Adrenal gland (tissue), 12 donors: Measurements from ENCODE around the gene POP7. TPM values are rescaled to one million over a fixed set of nuclear protein-coding genes. Genes with fewer than 3 reads are reported as not detected.
"Not testable (repeated sequence)": the region's sequence is repeated elsewhere in the genome, so short reads cannot be mapped to it uniquely, and the experiment has no call there.

Experiments
- DNase-seq, 7 donors: peaks; one replicate each; pipeline ENCODE4 v3.0.0-alpha.2; 2019 to 2020
- H3K27ac ChIP-seq, 5 donors: fragments of 200-600 bp; sonication (generic) in 4 of 5; 1 replicate in 3 of 5; 2 replicates in 2 of 5; pipeline versions ENCODE4 v1.5.1 to v1.8.0; 2016 to 2020; ENCODE audit warnings: mild to moderate bottlenecking in 1 of 5
- H3K27me3 ChIP-seq: fragments of 200-600 bp; 2 replicates; pipeline ENCODE4 v1.8.0; 2021
- H3K36me3 ChIP-seq, 2 donors: fragments of 200-600 bp; replicated peaks in 1 of 2; 1 replicate in 1 of 2; 2 replicates in 1 of 2; pipeline versions ENCODE4 v1.5.1 to v1.8.0; 2018 to 2022
- H3K4me1 ChIP-seq, 2 donors: fragments of 200-600 bp; replicated peaks in 1 of 2; 1 replicate in 1 of 2; 2 replicates in 1 of 2; pipeline versions ENCODE4 v1.5.1 to v1.8.0; 2018 to 2021
- H3K4me3 ChIP-seq, 4 donors: fragments of 200-600 bp; sonication (generic) in 3 of 4; one replicate each; pipeline ENCODE4 v1.5.1; 2016 to 2018
- H3K9me3 ChIP-seq, 3 donors: fragments of 200-600 bp; sonication (generic) in 1 of 3; replicated peaks in 1 of 3; 1 replicate in 2 of 3; 2 replicates in 1 of 3; pipeline versions ENCODE4 v1.5.1 to v1.8.0; 2016 to 2021
- CTCF ChIP-seq, 6 experiments: fragments of 450-650 bp in 4 of 6; fragments of 200-600 bp in 2 of 6; sonication (generic) in 1 of 6; IDR thresholded peaks; 1 replicate in 5 of 6; 2 replicates in 1 of 6; pipeline versions ENCODE4 v1.5.1 to v1.8.0; 2016 to 2021; ENCODE audit warnings: antibody characterized with exemption in 6 of 6, mild to moderate bottlenecking in 2 of 6, moderate library complexity in 1 of 6
- POLR2A ChIP-seq, 2 donors: fragments of 450-650 bp; IDR thresholded peaks; one replicate each; pipeline ENCODE4 v1.6.1; 2017; ENCODE audit warnings: antibody characterized with exemption in 2 of 2, mild to moderate bottlenecking in 2 of 2, moderate library complexity in 1 of 2
- WGBS, 4 donors: extraction: QIAGEN DNeasy Blood & Tissue Kit in 2 of 4; methylation state at CpG; one replicate each; pipeline versions ENCODE4 v1.1.5 to v1.1.7; 2013 to 2017; 5-methylcytosine and 5-hydroxymethylcytosine counted together
- intact Hi-C, 2 donors: fragments of 100-400 bp; cut with DNase I; formaldehyde crosslinking; loops; one replicate each; pipeline versions ENCODE4 v1.14.1 to v1.15.0; 2022 to 2023
- polyA plus RNA-seq, 3 donors: library from polyadenylated mRNA; stranded (reverse); fragments of 200-250 nt in 2 of 3; fragments of 350-450 nt in 1 of 3; fragmentation: Illumina TruSeq in 1 of 3; extraction: RNeasy Lipid Tissue Mini Kit (QIAGEN cat#74804) in 1 of 3; gene quantifications; one replicate each; pipeline ENCODE4 v1.2.3, GENCODE V29; 2013 to 2014
- total RNA-seq, 9 donors: library from RNA; depleted of rRNA in 4 of 9; stranded (reverse); fragments of >200 nt in 4 of 9; fragments of 120-200 nt in 1 of 9; fragmentation: NEBNext Ultra II Directional in 1 of 9; extraction: Animal tissue kit (Norgen Biotek cat#: 25700) in 1 of 9; gene quantifications; one replicate each; pipeline versions ENCODE4 v1.1.0 to v1.2.4, GENCODE V29; 2013 to 2023
- donor health status: healthy with polysubstance abuse.
- donor health status: Bipolar disorder and iron deficiency.
- donor health status: DM: yes; HTN: yes; CAD: no.
- donor health status: DM: no; HTN: no; CAD: no.
- donor health status: DM: no; HTN: no; CAD: no.
- donor health status: DM: yes; HTN: yes; CAD: no.

POP7 gene
- total and polyA plus RNA-seq, 12 donors = 8.7 to 60.9 (median 34.2) TPM

DNA sequence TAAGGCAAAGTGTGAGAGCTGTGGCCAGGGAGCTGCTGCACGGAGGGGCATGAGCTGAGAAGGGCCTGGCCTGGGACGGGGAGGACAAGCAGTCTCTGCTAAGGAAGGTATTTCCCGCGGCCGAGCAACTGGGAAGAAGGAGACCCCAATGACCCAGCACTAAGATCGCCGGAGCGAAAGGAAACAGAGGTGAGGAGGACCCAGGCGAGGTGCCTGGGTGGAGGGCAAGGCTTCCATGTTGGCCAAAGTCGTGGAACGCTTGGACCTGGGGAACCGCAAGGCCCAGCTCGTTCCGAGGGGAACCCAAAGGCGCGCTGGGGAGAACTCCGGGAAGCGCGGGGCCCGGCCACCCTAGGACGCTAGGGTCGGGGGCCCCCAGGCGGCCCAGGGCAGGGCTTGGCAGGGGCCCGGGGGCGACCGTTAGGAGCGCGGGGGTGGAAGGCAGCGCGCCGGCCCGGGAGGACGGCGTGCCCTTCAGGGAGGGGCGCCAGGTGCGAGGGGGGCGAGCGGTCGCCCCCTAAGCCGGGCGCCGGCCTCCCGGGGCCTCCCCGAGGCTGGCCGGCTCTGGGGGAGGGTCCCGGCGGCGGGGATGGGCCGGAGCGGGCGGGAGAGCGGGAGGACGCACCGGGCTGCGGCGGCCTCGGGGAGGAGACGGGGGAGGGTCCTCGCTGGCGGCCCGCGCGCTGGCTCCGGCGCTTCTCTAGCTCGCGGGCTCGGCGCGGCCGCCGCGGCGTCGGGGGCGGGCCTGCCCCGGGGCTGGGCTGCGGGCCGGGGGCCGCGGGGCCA, 12.4 kb upstream of the POP7 start:
- Histone ChIP-seq H3K27me3 (no peaks in the 10 kb centered on the region), H3K27ac (peak overlapping the region in 4 of 5 donors; percentile 29 to 92 (median 84)), H3K9me3 (no peaks in the 10 kb centered on the region), H3K4me3 (peak overlapping the region in 3 of 4 donors; percentile 56 to 94 (median 72)), H3K36me3 (peaks cover 0 to 3% of the 10 kb centered on the region in 2 donors), H3K4me1 (peaks cover 10 to 52% of the 10 kb centered on the region in 2 donors)
- TF ChIP-seq POLR2A (IDR thresholded peaks at IDR 0.05) (no peak), CTCF (IDR thresholded peaks at IDR 0.05) (no peak)
- intact Hi-C loops = no loop called here
- WGBS, 4 donors = 0 to 1% (median 0%) methylated on average over 9 to 80 of the region's 81 CpGs
- peak in 3 of 7 donors; percentile 25 to 42 (median 30) for DNase-seq

GRCh38 chr7:100694098-100694745, 11.7 kb upstream of the POP7 start, which contains the start of gene GIGYF1:
GIGYF1 (minus strand) TSS chr7:100694250; CDS start chr7:100688238, 6,012 bp downstream.
- H3K27me3 ChIP-seq = no peaks in the 10 kb centered on the region
- WGBS, 4 donors = 0 to 1% (median 0%) methylated on average over 5 to 82 of the region's 102 CpGs
- peak; percentile 70 to 81 (median 78) for DNase-seq
- H3K4me1 ChIP-seq = peaks cover 10 to 44% of the 10 kb centered on the region in 2 donors
- H3K4me3 ChIP-seq = peak within 1 kb of the TSS in 3 of 4 donors; percentile 56 to 94 (median 72)
- no peaks in the 10 kb centered on the region for H3K36me3 ChIP-seq
- peak within 1 kb of the TSS in 4 of 5 donors; percentile 29 to 92 (median 84) for H3K27ac ChIP-seq
- intact Hi-C loops = no loop called here
- no peak for TF ChIP-seq CTCF (IDR thresholded peaks at IDR 0.05)
- no peaks in the 10 kb centered on the region for H3K9me3 ChIP-seq

DNA sequence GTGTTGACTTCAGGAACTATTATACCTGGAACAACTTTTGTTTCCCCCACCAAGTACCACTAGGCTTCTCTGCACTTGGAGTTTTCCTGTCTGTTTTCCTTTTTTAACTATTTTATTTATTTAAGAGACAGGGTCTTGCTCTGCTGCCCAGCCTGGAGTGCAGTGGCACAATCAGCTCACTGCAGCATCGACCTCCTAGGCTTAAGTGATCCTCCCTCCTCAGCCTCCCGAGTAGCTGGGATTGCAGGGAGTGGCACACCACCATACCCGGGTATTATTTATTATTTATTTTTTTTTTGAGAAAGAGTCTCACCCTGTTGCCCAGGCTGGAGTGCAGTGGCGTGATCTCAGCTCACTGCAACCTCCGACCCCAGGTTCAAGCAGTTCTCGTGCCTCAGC, 9.8 kb upstream of the POP7 start:
- Histone ChIP-seq H3K4me3 (no peak overlapping the region), H3K9me3 (no peaks in the 10 kb centered on the region), H3K36me3 (no peaks in the 10 kb centered on the region), H3K4me1 (peaks cover 10 to 27% of the 10 kb centered on the region in 2 donors), H3K27me3 (no peaks in the 10 kb centered on the region), H3K27ac (no peak overlapping the region)
- no peak for DNase-seq
- TF ChIP-seq CTCF (IDR thresholded peaks at IDR 0.05) (no peak), POLR2A (IDR thresholded peaks at IDR 0.05) (no peak)
- intact Hi-C loops = no loop called here
- WGBS, 4 donors = 76 to 90% (median 87%) methylated on average over 6 of the region's 6 CpGs

GRCh38 chr7:100699018-100699417, 6.9 kb upstream of the POP7 start:
- WGBS, 4 donors = 56 to 70% (median 65%) methylated on average over 5 to 6 of the region's 6 CpGs
- Histone ChIP-seq H3K27ac (no peak overlapping the region), H3K4me1 (peaks cover 0 to 5% of the 10 kb centered on the region in 2 donors), H3K36me3 (no peaks in the 10 kb centered on the region), H3K4me3 (no peak overlapping the region), H3K27me3 (no peaks in the 10 kb centered on the region), H3K9me3 (no peaks in the 10 kb centered on the region)
- TF ChIP-seq POLR2A (IDR thresholded peaks at IDR 0.05) = no peak
- no peak for TF ChIP-seq CTCF (IDR thresholded peaks at IDR 0.05)
- DNase-seq = no peak
- intact Hi-C loops = no loop called here

DNA sequence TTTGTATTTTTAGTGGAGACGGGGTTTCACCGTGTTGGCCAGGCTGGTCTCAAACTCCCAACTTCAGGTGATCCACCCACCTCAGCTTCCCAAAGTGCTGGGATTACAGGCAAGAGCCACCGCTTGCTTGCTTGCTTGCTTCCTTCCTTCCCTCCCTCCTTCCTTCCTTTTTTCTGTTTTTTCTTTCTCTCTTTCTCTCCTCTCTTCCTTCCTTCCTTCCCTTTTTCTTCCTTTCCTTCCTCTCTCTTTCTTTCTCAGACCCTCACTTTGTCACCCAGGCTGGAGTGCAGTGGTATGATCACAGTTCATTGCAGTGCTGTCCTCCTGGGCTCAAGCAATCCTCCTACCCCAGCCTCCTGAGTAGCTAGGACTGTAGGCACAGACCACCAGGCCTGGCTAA, 4.8 kb upstream of the POP7 start:
- not testable (repeated sequence) for H3K4me3 ChIP-seq
- 48 to 84% (median 62%) methylated on average over 3 of the region's 3 CpGs for WGBS, 4 donors
- intact Hi-C loops = loop anchor here in 1 of 2 donors (5.0 kb wide), 1 partner anchor 151 kb away; the partner anchor contains the start of gene SLC12A9

More for the DNA sequence above, 4.8 kb upstream of the POP7 start:
- not testable (repeated sequence) for H3K9me3 ChIP-seq, DNase-seq, H3K4me1 ChIP-seq, H3K27ac ChIP-seq, H3K36me3 ChIP-seq, H3K27me3 ChIP-seq
